AG20443 (cell line): ENCODE measurements around the gene RABAC1.
A peak's percentile ranks its signal among the peaks of the same experiment; 100 is the strongest.

Experiments
- DNase-seq: peaks from one replicate; pipeline ENCODE4 v3.0.0; 2012; ENCODE audit warnings: low spot score, mixed read lengths

RABAC1 gene

GRCh38 chr19:41988947-41989346 lies 29.8 kb upstream of the RABAC1 start:
- no peak for DNase-seq

DNA sequence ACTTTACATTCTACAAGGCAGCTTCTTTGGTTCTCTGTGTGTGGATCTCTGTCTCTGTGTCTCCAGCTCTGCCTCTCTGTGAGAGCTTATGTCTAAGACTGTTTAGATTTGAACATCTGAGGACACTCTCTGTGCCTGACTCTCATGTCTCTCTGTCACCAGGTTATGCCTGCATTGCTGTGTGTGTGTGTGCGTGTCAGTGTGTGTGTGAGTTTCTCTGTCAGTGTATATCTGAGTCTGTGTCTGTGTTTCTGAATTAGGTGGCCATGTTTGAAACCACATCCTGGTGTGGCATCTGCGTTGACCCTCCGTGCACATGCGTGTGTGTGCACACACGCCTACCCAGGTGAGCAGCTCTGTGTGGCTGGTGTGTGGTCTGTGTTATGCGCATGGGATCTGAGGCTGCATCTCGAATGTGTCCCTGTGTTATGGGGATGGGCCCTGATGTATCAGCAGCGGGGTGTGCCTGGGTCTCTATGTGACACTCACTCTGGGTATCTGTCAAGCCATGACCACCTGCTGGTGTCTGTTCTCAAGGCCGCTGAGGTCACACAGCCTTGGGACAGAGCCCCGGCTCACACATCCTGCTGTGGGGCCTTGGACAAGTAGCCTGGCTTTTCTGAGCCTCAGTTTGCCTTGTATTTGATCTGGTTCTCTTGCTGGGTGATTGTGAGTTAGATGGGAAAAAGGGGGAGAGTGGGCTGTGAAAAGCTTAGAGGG lies 28.2 kb upstream of the RABAC1 start:
- DNase-seq, result no peak

DNA sequence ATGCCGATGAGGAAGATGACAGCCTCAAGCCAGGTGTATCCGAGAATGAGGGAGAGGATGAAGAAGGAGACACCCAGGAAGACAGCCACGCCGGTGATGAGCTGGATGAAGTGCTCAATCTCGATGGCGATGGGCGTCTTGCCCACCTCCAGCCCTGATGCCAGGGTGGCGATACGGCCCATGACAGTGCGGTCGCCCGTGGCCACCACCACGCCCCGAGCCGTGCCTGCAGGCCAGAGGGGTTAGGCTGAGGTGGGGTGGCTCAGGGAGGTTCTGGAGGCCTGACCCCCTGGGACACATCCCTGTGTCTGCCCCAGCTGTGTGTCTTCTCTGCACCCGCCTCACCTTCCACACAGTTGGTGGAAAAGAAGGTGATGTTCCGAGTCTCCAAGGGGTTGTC lies 25.8 kb upstream of the RABAC1 start:
- no peak for DNase-seq

DNA sequence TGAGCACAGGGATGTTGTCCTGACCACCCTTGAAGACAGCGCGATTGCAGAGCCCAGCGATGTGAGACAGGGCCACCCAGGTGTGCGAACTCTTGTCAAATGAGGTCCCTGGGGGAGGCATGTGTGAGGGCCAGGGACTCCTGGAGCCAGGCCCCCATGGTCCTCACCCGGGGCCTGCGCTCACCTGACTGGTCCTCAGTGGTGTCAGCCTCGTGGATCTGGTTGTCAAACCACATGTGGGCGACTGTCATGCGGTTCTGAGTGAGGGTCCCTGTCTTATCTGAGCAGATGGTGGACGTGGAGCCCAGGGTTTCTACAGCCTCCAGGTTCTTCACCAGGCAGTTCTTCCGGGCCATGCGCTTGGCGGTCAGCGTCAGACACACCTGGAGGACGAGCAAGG lies 22.6 kb upstream of the RABAC1 start:
- no peak for DNase-seq

DNA sequence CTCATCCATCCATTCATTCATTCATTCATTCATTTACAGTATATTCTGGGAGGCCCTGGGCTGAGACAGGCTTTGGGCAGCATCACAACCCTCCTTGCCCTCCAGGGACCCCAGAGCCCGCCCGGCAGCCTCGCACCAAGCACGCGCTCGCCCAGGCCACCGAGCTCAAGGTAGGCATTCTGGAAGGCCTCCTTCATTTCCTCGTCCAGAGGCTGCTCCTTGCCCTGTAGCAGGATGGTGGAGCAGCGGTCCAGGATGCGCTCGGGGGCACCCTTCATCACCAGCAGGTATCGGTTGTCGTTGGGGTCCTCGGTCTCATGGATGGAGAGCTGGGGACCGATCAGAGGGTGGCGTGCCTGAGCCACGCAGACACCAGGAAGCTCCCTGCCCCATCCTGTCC lies 19.3 kb upstream of the RABAC1 start:
- DNase-seq, result no peak

DNA sequence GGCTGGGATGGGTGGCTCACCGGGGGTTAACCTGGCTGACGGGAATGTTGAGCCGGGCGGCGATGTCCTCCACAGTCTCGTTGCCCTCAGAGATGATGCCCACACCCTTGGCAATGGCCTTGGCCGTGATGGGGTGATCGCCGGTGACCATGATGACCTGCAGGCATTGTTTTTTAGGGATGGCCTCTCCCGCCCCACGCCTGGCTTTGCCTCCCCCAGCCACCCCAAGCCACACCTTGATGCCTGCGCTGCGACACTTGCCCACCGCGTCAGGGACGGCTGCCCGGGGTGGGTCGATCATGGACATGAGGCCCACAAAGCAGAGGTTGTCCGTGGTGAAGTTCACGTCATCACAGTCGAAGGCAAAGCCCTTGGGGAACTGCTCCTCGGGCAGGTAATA lies 18.8 kb upstream of the RABAC1 start:
- DNase-seq, result no peak

DNA sequence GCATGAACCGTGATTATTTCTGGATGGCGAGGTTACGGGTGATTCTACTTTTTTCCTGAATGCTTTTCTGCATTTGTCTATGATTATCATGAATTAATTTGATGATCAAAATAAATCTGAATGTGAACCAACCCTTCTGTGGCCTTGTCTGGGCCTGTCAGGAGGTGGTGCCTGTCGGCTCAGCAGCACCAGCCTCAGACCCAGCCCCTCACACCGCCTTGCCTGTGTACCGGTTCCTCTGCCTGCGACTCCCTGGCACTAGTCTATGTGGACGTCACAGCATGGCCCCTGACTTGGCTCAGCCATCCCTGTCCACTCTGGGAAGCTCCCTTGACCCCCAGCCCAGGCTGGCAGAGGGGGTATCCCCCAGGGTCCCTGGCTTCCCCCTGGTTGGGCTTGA lies 15.5 kb upstream of the RABAC1 start:
- DNase-seq, result no peak

DNA sequence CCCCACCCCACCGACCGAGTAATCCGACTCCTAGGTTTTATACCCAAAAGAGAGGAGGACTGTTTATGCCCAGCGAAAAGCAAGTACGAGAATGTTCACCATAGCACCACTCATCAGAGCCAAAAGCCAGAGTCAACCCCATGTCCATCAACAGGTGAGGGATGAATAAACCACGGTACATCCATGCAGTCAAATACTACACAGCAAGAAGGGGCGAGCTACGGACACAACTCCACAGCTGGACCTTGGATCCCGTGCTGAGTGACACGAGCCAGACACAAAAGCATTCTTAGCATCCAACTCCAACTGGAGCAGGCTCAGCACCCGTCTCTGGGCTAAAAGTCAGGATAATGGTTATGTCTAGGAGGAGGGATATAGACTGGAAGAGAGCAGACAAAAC lies 12.2 kb upstream of the RABAC1 start:
- DNase-seq, result no peak

DNA sequence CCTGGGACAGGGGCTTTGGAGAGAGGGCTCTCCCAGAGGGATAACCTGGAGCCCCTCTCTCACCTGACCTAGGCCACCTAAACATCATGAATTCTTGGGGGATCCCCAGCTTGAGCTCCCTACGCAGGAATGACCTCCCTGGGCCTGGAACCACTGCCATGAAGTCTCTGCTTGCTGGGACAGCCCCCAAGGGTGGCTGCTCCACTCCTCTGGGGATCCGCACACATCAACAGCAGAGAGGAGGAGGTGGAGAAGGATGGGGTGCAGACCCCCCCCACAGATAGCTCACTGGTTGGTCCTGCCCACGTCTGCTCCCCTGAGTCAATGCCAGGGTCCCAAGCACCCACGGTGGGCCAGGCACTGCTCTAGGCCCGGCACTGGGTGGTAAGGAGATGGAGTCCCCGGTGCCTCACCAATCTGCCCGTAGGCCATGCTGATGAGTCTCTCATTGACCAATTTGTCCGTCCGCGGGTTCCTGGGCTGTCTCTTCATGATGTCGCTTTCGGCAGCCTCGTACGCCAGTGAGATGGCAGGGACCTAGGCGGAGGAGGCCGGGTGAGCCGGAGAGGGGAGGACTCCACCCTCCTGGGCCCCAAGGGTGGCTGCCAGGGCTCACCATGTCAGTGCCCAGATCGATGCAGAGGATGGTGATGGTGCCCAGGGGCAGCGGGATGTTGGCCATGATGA lies 10.8 kb upstream of the RABAC1 start:
- DNase-seq, result no peak

- no peak for DNase-seq
Observed at GRCh38 chr19:41968751-41969595, 9.9 kb upstream of the RABAC1 start.

DNA sequence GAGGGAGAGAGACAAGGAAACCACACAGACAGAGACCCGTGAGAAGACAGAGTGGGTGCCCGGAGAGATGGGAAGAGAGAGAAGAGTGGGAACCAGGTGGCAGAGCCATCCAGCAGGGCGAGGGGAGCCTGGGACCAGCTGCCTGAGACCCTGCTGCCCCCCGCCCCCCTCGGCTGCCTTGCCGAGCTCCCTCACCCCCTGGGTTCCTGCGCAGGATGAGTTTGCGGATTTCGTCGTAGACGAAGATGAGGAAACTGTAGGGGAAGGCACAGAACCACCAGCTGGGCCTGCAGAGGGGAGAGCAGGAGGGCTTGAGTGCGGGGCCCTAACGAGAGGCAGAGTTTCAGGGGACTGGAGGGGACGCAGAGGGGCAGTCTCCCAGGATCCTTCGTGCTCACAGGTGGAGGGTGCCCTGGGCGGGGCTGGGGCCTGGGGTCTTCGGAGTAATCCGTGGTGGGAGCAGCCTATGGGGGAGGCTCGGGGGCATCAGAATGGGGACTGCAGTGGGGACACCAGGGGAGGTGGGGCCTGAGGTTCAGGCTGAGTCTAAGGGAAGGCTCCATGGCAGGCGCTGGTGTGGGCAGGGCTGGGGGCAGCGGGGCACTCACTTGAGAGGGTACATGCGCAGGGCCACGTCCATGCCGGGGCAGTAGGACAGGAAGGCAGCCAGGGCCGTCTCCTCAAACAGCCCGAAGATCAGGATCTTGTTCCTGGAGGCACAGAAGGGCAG lies 8.1 kb upstream of the RABAC1 start:
- DNase-seq, result no peak

DNA sequence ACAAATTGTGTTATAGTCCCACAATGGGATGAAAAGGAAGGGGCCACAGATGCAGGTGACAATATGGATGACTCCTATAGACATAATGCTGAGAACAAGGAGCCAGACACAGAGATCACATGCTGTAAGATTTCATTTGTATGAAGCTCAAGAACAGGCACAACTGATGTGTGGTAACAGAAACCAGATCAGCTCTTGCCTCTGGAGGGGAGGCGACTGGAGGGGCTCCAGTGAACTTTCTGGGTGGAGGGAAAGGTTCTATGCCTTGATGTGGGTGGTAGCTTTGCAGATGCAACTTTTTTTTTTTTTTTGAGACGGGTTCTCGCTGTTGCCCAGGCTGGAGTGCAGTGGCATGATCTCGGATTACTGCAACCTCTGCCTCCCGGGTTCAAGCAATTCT lies 6.0 kb upstream of the RABAC1 start:
- no peak for DNase-seq

- no peak for DNase-seq
Observed at GRCh38 chr19:41960973-41961372, 1.9 kb upstream of the RABAC1 start.

GRCh38 chr19:41958367-41959055 lies 610 bp downstream of the RABAC1 start:
- DNase-seq, result peak; percentile 93

DNA sequence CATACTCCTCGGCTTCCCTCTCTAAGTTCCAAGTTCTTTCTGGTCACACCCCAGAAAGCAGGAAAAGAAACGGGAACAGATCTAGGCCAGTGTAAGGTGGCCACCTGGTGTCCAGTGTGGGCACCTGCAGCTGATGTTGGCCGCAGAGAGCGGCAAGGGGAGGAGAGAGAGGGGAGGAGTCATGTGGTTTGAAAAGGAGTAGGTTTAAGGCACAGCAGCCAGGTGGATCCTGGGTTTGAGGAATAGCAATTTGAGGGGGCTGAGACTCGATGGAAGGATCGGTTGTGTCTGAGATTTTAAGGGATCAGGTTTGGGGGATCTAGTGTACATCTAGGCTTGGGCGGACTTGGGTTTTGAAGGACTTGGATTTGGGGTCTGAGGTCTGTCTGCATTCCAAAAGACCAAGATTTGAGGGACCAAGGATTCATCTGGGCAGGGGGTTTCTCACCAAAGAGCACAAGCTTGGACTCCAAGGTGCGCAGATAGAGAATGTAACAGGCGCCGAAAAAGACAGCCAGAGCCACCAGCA lies 1.2 kb downstream of the RABAC1 start:
- DNase-seq, result peak; percentile 87

DNA sequence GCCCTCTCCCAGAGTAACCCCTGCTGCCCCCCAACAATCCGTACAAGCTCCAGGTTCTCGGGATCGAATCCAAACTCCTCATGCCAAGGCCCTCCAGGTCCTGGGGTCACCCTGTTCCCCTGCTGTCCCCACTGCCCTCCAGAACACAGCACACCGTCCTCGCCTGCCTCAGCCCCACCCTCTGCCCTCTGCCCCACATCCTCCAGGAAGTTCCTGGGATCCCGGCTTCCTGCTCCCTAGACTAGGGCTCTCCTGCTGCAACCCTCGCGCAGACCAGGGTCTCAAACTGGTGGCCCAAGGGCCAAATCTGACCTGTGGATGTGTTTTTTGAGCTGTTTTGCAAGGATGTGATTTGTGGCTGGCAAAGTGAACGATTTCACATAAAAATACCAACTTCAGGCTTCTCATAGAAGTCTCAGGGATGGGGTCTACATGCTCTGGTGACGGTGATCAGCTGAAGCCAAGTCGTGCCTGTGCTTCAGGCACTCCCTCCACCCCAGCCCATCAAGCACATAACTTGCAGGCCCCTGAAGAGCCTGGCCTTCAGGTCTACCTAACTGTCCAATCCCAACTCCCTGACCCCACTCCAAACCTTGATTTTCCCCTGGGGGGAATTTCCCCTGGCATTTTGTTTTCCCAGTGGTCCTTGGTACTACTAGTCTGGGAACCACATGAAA lies 1.8 kb downstream of the RABAC1 start:
- DNase-seq, result no peak

DNA sequence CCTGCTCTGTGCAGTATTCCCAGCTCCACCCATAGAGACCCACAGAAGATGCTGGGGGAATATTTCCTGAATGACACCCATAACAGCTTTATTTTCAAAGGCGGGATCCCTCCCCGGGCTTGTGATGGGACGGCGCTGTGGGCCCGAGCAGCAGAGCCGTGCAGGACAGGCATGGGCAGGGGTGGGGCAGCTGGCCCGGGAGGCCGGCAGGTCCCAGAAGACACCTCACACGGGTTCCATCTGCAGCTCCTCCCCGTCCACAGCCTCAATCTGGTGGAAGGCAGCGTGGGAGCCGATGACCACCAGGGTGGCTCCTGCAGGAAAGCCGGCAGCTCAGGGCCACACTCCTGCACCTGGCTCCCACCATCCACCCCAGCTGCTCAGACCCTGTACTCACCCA lies 2.5 kb downstream of the RABAC1 start:
- no peak for DNase-seq

GRCh38 chr19:41955521-41955920 lies 3.6 kb downstream of the RABAC1 start:
- no peak for DNase-seq

DNA sequence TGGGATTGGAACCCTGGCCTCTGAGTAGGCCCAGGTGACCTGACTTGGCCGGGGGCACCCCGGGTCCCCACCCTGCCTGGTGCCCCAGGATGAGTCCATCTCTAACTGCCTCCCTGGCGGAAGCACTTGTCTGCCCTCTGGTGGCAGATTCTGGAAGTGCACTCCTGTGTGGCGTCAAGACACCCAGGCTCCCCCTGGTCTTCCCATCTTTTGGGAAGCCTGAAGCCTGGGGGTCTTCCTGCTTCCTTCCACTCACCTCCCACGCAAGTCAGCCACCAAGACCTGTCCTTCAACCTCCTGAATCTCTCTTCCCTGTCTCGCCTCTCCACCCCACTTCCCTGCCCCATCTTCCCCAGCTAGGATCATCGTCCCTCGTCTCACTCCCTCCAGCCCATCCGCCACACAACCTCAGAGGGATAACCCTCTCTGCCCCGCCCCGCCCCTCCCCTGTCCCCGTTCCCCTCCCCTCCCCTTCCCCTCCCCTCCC lies 7.4 kb downstream of the RABAC1 start:
- DNase-seq, result peak; percentile 91

DNA sequence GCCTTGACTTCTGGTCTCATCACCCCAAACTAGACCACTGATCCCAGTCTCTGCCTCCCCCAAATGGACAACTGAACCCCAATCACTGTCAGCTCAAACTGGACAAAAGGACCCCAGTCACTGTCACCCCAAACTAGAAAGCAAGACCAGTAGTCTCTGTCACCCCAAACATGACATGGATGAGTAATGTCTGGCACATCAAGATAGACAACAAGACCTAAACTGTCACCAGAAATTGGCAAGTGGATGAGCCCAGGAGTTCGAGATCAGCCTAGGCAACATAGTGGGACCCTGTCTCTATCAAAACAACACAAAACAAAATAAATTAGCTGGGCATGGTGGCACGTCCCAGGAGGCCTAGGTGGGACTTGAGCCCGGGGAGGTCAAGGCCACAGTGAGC lies 12.0 kb downstream of the RABAC1 start:
- DNase-seq, result no peak
